ENCODE measurements around the gene POLR3B. TPM values are rescaled to one million over a fixed set of nuclear protein-coding genes. Genes with fewer than 3 reads are reported as not detected.

Gene POLR3B
- total and polyA plus RNA-seq, 4 donors = 5.4 to 12.2 (median 7.0) TPM

GRCh38 chr12:106436164-106436563, 78.6 kb downstream of the POLR3B start:
- DNase-seq (ENCODE audit: low spot score) = no peak
- H3K9ac ChIP-seq (ENCODE audit: low read depth in 1 of 2, low read length in 2 of 2) = no peak overlapping the region
- TF ChIP-seq RAD21 (IDR thresholded peaks at IDR 0.05) (no peak), ZBTB33 (IDR thresholded peaks at IDR 0.05) (no peak), NR2F2 (IDR thresholded peaks at IDR 0.05) (no peak), GABPA (IDR thresholded peaks at IDR 0.05 in 1 of 2, conservative IDR thresholded peaks at IDR 0.05 in 1 of 2) (no peak), REST (IDR thresholded peaks at IDR 0.05) (no peak), EGR1 (IDR thresholded peaks at IDR 0.05; ENCODE audit: low read depth in 2 of 2) (no peak), YY1 (IDR thresholded peaks at IDR 0.05) (no peak), HNF4G (IDR thresholded peaks at IDR 0.05) (no peak), MAX (IDR thresholded peaks at IDR 0.05) (no peak), FOXA2 (IDR thresholded peaks at IDR 0.05) (no peak), TAF1 (conservative IDR thresholded peaks at IDR 0.05) (no peak), HNF4A (conservative IDR thresholded peaks at IDR 0.05) (no peak), RXRA (IDR thresholded peaks at IDR 0.05) (no peak), ATF3 (IDR thresholded peaks at IDR 0.05) (no peak), SP1 (IDR thresholded peaks at IDR 0.05) (no peak), JUND (IDR thresholded peaks at IDR 0.05) (no peak), FOXA1 (IDR thresholded peaks at IDR 0.05) (no peak)
- TF ChIP-seq, protein P1, sequence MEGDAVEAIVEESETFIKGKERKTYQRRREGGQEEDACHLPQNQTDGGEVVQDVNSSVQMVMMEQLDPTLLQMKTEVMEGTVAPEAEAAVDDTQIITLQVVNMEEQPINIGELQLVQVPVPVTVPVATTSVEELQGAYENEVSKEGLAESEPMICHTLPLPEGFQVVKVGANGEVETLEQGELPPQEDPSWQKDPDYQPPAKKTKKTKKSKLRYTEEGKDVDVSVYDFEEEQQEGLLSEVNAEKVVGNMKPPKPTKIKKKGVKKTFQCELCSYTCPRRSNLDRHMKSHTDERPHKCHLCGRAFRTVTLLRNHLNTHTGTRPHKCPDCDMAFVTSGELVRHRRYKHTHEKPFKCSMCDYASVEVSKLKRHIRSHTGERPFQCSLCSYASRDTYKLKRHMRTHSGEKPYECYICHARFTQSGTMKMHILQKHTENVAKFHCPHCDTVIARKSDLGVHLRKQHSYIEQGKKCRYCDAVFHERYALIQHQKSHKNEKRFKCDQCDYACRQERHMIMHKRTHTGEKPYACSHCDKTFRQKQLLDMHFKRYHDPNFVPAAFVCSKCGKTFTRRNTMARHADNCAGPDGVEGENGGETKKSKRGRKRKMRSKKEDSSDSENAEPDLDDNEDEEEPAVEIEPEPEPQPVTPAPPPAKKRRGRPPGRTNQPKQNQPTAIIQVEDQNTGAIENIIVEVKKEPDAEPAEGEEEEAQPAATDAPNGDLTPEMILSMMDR (IDR thresholded peaks at IDR 0.05; ENCODE audit: low read depth, low read length, missing input control) = no peak
- peaks cover 4 to 29% (median 21%) of the 10 kb centered on the region in 4 donors for H3K36me3 ChIP-seq (ENCODE audit: control insufficient read depth in 4 of 4, insufficient read depth in 3 of 4, low read depth in 1 of 4, low read length in 3 of 4)
- H3K27ac ChIP-seq (ENCODE audit: low read depth in 1 of 2, low read length in 2 of 2) = no peak overlapping the region
- H3K4me1 ChIP-seq (ENCODE audit: control insufficient read depth in 4 of 4, insufficient read depth in 4 of 4, low read length in 3 of 4) = peaks cover 2 to 15% (median 7%) of the 10 kb centered on the region in 4 donors
- WGBS = 93% methylated on average over 6 of the region's 6 CpGs
- no peak overlapping the region for H3K4me3 ChIP-seq (ENCODE audit: low read depth in 1 of 3, low read length in 3 of 3)
- no peaks in the 10 kb centered on the region for H3K27me3 ChIP-seq (ENCODE audit: control insufficient read depth in 4 of 4, insufficient read depth in 4 of 4, low read length in 3 of 4)
- no peaks in the 10 kb centered on the region for H3K9me3 ChIP-seq (ENCODE audit: control insufficient read depth in 4 of 4, low read length in 3 of 4)

Measured in liver (tissue), 9 donors.